ENCODE results near the gene B3GNT5.

Gene B3GNT5

DNA sequence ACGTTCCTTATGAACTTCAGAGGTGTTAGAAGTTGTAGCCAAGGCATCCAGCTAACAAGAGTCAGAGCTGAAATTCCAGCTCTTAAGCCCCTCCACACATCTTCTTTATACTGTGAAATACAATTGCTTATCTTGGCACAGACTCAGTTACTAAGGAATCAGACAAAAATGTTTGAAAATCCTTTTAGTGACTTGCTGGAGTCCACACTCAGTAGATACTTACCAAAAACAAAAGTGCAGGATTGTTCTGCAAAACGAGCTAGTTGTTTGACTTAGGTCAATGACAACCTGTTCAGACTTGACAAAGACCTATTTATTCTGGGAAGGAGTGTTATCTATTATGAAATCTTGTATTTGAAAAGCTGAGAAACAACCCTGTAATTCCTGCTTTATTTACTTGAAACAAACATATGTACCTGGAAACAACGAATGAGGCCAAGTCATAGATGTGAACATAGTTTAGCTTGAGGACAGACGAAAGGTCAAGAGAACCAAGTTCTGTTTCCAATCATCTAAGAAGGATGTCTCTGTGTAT lies 38.5 kb downstream of the B3GNT5 start:
- no peak for DNase-seq (ENCODE audit: low read depth in 2 of 2)

DNA sequence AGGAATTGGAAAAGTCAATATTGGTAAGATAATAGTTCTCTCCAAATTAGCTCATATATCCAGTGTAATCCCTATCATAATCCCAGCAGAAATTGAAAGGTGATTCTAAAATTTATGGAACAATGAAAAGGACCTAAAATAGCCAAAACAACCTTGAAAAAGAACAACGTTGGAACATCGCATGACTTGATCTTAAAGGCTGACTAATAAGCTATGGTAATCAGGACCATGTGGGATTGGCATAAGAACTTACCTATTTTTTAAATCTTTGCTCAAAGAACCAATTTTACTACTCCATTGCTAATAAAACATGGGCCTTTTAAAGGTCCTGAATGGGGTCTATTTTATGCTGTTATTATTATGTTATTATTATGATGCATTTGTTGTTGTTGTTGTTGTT lies 40.9 kb downstream of the B3GNT5 start:
- no peak for DNase-seq (ENCODE audit: low read depth in 2 of 2)

DNA sequence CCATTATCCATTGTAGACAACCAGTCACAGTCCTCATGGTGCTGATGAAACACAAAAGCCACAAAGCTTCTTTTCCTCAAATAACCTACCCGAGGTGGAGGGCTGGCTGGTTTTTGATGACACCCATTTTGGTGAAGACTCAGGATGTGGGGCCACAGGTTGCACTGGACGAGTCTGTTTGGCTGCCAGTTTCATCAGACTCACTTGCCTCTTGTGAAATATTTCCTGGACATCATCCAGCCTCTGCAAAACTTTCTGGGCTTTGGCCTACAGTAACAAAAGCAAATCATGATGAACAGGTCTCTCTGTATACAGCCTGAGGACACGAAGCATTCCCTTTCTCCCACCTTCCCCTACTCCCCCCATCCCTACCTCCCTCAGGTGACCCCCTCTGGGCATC lies 42.2 kb downstream of the B3GNT5 start:
- no peak for DNase-seq (ENCODE audit: low read depth in 2 of 2)

DNA sequence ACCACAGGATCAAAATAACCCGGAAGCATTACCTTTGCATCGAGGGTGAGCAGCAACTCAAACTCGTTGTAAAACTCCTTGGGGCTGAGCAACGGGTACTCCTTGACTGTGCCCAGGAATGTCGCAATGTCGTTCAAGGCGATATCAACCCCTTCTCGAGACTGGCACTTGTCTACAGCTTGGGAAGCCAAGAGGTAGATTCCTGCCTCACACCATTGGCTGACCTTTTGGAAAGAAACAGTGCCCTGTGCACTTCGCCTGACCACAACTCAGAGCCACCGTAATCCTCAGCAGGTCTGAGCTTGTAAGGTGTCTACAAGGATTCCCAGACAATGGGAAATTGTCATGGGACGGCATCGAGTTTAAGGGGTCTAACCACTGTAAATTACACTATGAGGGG lies 43.9 kb downstream of the B3GNT5 start:
- no peak for DNase-seq (ENCODE audit: low read depth in 2 of 2)

DNA sequence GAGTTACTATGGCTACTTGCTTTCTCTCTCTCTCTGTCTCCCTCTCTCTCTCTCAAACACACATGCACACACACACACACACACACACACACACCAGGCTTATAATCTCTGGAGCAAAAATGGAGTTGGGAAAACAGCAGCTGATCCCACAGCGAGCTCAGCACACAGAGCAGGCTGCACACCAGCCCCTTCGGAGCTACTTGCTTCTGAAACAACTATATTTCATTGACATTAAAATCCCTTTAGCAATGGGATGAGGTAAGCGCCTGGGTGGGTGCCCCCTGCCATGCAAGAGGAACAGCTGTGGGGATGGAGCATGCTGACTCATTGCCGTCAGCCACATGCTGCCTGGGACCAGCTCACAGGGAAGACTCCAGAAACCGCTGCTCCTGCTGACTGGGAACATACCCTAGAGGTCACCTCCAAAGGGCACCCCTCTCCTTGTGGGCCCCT lies 45.7 kb downstream of the B3GNT5 start:
- DNase-seq (ENCODE audit: low read depth in 2 of 2), result no peak

DNA sequence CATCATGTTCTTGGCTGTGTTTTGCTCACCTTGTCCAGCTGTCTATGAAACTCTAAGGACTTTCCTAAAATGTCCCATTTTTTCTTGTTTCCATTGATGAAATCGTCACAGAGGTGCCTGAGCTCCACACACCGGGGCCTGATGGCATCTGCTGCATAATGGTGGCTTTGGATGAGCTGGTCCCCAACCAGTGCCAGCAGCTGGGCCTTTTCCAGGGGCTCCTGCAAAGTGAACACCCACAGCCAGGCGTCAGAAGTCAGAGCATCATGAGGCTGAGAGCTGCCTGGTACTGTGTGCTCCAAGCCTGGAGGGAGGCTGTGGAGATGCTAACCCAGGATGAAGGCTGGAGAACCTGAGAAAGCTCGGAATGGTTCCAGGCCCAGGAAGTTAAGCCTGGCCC lies 46.9 kb downstream of the B3GNT5 start:
- DNase-seq (ENCODE audit: low read depth in 2 of 2), result no peak

DNA sequence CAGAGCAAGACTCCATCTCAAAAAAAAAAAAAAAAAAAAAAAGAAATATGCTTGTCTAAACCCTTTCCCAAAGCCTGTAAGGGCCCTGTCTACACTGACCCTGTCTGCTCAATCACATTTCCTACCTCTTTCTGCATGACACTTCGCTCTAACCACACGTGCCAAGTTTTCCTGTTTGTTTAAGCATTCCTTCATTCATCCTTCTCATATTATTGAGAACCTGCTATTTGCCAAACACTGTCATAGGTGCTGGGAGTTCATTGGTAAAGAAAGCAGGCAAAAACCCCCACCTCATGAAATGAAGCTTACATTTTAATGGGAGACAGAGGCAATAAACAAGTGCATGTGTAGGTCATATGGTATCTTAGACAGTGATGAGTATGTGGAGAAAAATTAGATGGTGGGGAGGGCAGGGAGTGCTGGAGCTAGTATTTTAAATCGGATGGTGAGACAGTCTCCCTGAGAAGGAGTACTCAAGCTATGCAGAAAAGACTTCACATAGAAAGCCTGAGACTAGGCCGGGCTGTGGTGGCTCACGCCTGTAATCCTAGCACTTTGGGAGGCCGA lies 48.0 kb downstream of the B3GNT5 start:
- no peak for DNase-seq (ENCODE audit: low read depth in 2 of 2)

DNA sequence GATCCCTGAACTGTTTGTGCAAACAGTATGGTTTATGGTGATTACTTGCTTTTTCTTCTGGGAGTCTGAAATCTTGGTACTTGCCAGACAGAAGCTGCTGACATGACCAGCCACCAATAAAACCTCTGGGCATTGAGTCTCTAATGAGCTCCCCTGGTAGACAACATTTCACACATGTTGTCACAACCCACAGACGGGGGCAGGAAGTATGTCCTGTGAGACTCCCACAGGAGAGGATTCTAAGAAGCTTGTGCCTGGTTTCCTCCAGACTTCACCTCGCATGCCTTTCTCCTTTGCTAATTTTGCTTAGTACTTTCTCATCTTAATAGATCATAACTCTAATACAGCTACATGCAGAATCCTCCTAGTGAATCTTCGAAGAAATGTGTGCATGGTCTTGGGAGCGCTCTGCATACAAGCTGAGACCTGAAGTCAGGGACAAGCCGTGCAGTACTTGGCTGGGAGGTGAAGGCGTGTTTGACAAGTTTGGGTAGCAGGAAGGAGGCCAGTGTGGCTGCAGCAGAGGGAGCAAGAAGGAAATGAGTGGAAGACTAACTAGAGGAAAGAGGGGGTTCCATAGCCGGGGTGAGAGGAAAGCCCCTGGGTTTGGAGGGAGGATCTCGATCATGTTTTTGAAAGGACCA lies 49.0 kb downstream of the B3GNT5 start:
- DNase-seq (ENCODE audit: low read depth in 2 of 2), result no peak

DNA sequence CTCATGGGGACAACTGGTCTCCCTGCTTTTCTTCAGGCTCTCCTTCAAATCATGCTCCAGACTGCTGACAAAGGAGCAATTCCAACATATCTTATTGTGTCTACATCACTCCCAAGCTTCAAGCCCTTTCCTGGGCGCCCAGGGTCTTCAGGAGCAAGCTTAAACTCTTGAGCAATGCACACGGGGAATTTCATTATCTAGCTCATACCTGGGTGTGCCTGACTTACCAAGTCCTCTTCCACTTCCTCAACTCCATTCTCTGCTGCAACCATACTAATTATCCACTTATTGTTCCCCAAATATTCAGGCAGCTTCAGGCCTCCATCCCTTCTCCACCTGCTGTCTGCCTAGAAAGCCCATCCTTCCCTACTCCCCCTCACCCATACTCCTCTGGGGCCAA lies 50.6 kb downstream of the B3GNT5 start:
- no peak for DNase-seq (ENCODE audit: low read depth in 2 of 2)

DNA sequence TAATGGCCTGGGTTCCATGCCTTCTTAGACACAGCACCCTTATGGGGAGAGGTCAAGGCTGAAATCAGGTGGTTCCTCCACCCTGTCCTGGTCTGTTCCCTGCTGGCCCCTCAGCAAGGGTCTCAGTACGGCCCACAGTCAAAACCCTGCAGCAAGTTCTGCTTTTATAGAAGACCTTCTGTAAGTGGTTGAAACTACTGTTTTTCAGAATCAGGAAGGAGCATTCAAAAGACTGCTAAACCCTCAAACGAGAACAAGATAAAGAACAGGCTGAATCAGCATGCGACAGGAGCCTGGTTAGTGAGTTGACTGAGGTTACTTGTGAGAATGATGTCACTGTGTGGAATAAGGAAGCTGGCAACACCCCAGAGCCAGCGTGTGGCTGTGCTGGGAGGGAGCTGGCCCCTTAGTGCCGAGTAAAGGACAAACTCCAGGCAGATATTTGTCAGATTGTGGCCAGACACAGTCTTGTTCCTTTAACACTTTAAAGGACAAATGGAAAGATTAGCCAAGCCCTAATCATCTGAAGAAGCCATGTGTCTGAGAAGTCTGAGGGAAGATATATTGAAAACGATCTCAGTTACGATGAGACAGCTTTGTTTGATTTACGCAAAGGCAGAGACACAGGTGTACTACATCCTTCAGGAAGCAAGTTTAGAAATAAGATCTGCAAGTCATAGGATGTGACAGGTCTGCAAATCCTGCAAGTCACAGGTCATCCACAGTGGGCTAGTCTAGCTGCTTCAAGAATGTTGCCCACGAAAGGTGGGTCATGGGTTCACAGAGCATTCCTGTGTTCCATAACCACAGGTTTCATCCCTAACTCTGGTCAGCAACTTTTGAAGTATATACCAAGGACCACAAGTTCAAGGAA lies 54.0 kb downstream of the B3GNT5 start:
- peak; percentile 26 to 33 for DNase-seq (ENCODE audit: low read depth in 2 of 2)

DNA sequence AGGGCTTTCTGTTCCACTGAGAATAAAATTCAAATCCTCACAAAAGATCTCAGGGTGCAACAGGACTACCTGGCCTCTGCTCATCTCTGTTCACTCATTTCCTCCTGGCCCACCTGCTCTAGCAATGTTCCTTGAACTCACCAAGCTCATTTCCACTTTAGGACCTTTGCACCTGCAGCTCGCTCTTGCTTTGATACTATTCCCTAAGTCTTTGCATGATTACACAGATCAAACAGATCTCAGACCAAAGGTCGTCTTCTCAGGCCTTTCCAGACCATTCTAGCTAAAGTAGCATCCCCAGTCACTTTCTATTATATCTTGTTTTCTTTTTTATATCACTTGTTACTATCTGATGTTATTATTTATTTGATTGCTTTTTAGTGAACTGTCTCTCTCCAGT lies 54.7 kb downstream of the B3GNT5 start:
- no peak for DNase-seq (ENCODE audit: low read depth in 2 of 2)

DNA sequence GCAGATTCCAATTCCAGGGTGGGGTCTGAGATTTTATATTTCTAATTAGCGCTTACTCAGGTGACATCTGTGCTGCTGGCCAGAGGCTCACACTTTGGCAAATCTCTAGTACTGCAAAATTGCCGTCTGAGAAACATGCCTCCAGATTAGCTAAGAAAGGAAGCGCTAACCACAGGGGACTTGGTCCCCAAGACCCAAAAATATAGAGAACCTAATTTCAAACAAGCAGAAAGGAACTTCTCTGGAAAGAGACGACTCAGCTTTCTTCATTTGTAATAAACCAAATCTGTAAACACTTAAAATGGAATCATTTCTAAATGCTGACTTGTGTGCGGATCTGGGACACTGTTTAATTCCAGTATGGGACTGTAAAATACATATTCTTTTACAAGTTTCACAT lies 55.7 kb downstream of the B3GNT5 start:
- no peak for DNase-seq (ENCODE audit: low read depth in 2 of 2)

DNA sequence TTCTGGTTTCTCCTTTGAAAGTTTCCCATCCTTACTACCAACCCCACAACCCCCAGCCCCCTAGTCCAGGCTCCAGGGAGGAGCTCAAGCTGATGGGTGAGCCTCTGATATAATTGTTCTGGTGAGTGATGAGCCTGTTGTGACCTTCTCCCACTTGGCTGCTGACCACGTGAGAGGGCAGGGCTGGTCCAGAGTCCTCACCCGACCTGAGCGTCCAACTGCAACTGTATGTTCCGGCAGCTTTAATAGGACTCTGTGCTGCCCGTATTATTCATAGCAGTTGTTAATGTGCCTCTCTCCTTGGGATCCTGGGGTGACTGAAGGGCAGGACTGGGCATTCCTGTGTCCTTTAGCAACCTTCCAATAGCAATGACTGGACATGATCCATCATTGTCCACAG lies 56.2 kb downstream of the B3GNT5 start:
- DNase-seq (ENCODE audit: low read depth in 2 of 2), result no peak

DNA sequence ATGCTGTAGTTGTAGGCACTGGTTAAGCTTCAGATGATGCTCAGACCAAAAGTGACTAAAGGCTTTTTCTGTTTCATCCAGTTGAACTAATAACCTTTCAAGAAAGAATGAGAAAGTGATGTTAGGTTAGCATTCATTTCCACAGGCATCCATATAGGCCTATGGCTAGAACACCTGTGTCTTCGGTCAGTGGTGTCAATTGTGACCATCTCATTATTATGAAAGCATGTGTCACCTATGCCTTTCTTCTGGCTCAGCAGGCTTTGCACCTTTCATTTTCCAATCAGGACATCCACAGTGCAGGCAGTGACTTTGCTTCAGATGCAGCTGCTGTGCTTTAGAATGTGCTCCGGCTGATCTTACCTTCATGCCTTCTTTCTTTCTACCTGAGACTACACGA lies 57.9 kb downstream of the B3GNT5 start:
- no peak for DNase-seq (ENCODE audit: low read depth in 2 of 2)

DNA sequence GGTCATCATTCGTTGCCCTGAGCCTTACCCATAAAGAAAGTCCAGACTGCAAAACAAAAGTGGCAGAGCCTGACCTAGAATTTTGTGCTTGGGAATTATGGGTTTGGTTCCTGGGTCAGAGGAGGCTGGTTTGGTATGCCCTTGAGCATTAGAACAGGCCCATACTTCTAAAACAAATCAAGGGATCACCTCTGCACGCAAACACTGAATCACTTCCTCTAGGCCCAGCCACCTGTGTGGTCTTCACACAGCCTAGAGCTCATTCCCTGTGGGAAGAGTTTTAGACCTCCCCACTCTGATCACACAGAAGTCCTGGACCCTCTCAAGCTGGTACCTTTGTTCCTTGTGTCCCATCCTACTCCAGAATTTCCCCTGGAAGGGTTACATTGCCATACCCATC lies 59.4 kb downstream of the B3GNT5 start:
- no peak for DNase-seq (ENCODE audit: low read depth in 2 of 2)

DNA sequence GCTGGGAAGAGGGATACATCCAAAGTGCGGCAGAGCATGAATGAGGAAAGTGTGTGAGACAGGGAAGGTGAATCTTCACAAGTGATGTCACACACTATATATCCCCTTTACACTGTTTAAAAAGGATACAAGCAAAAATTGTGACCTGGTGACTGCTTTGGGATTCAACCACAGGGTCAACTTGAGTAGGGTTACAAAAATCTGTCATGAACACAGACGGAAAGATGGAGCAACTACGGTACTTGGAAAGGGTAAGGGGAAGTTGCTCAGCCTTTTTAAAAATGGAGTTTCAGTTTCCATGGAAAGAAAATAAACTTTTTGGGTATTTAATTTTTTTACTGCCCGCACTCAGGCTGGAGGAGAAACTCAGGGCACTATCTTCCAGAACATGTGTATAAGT lies 60.3 kb downstream of the B3GNT5 start:
- DNase-seq (ENCODE audit: low read depth in 2 of 2), result no peak

DNA sequence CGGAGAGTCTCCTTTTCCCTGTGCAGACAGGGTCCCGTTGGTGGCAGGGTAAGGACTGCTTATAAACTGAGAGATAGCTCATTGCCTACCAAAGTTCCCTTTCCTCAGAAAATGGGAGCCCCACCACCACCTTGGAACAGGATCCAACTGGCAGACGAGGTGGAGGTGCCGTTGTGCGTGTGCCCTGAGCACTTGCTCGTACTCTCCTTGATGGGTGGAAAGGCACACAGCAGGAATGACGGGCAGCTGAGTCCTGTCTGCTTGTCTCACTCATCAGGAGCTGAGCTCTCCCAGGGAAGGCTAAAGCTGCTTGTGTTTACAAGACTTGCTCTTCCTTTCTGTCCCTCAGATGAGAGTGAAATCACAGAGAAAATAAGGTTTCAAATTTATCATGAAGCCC lies 60.7 kb downstream of the B3GNT5 start:
- DNase-seq (ENCODE audit: low read depth in 2 of 2), result no peak

DNA sequence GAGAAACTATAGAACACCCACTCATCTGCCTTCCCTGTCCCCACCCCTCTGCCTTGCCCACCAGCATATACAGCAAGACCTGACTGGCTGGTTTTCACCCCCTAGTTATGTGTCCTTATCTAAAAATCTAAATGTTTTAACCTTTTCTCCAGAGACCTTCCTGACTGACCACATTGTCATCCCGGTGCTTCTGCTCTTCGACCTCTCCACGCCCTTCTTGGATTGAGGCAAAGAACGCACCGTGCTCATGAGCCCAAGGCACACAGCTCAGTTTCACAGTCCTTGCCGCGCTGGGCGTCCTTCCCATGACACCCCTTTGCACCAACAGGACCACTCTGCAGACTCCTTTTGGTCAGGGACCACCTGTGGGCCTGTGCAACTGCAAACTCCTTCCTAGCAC lies 62.7 kb downstream of the B3GNT5 start:
- no peak for DNase-seq (ENCODE audit: low read depth in 2 of 2)

DNA sequence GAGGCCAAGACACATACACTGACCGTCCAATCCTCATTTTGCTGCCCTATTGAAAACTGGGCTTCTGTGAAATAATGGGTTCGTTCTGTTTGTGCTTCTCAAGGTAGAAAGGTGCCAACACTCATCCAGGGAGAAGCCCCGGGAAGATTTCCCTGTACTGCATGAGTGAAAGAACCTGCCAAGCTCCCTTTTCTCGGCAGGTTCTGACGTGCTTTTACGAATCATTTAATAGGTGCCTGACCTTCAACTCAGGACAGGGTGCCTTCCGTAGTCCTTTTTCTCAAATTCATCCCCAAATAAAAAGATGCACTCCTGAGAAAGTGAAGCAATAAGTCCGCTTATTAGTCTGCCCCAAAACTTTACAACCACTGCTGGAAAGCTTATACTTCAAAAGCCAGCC lies 64.2 kb downstream of the B3GNT5 start:
- no peak for DNase-seq (ENCODE audit: low read depth in 2 of 2)

DNA sequence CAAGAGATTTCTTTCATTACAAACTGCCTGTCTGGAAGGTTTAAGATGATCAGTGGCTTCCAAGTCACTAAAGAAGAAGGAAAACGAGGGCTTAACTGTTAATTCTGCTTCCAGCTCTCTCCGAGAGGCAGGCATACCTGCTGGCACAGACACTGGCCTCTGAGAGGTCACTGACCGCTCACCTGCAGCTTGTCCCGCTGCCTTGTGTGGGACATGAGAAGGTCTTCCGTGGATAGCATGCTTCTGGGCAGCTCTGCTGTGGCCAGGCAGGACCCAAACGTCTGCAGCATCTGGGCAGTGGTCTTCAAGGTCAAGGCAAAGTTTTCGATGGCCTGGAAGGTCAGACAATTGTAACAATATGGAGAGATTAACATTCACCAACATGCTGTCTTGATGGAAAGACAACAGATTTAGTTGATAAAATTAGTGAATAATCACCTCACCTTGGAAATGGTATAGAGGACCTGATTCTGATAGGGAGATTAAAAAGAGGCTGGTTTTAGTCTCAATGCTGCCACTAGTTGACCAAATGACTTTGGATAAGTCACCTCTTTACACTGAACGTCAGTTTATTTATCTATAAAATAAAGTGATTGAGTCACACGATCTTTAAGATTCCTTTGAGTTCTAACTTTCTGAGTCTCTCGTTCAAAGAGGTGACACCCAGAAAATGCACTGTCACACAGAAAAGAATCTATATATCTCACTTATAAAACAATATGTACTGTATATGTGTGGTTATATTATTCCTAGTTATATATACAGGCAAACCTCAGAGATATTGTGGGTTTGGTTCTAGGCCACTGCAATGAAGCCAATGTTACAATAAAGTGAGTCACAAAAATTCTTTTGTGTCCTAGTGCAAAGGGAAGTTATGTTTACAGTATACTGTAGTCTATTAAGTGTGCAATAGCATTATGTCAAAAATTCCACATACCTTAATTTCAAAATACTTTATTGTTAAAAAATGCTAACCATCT lies 65.1 kb downstream of the B3GNT5 start:
- no peak for DNase-seq (ENCODE audit: low read depth in 2 of 2)

DNA sequence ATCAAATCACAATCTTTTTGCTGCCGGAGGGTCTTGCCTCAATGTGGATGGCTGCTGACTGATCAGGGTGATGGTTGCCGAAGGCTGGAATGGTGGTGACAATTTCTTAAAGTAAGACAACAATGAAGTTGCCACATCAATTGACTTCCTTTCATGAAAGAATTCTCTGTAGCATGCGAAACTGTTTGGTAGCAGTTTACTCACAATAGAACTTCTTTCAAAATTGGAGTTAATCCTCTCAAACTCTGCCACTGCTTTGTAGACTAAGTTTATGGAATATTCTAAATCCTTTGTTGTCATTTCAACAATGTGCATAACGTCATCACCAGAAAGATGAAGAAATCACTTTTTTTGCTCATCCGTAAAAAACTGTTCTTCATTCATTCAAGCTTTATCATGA lies 65.8 kb downstream of the B3GNT5 start:
- no peak for DNase-seq (ENCODE audit: low read depth in 2 of 2)

DNA sequence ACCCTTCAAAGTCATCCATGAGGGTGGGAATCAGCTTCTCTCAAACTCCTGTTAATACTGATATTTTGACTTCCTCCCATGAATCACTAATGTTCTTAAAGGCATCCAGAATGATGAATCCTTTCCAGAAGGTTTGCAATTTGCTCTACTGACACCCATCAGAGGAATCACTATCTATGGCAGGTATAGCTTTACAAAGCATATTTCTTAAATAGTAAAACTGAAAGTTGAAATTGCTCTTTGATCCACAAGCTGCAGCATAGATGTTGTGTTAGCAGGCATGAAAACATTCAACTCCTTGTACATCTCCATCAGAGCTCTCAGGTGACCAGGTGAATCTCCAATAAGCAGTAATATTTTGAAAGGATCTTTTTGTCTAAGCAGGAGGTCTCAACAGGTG lies 66.3 kb downstream of the B3GNT5 start:
- DNase-seq (ENCODE audit: low read depth in 2 of 2), result no peak

Measured in stimulated activated CD8-positive, alpha-beta memory T cell treated with anti-CD3 and anti-CD28 coated beads, Interleukin-7, amount 100 ng/mL, for 4 hours (primary cell).